Measurements from ENCODE around the gene USP35.

- TF ChIP-seq EZH2 (IDR thresholded peaks at IDR 0.05; ENCODE audit: low read length, missing control alignments) (no peak), CTCF (conservative IDR thresholded peaks at IDR 0.05 in 1 of 2, IDR thresholded peaks at IDR 0.05 in 1 of 2; ENCODE audit: low read depth in 1 of 2, low read length in 2 of 2) (no peak)
These were observed 21.8 kb upstream of the USP35 start for GRCh38 chr11:78166855-78167469.

All from fibroblast of lung (primary cell).